HG03378 (cell line): ENCODE measurements around the gene N4BP2L2.

Experiments used
- ATAC-seq: cut with Tn5 transposase; IDR thresholded peaks from one replicate; pipeline ENCODE4 v1.9.1; 2021; ENCODE audit warnings: mild to moderate bottlenecking, moderate library complexity; ENCODE audit not compliant: unreplicated experiment

Gene N4BP2L2

GRCh38 chr13:32427852-32428580 lies 110.6 kb downstream of the N4BP2L2 start, which contains the start of gene N4BP2L1:
N4BP2L1 (minus strand) TSS chr13:32428130; CDS start chr13:32428082, 48 bp downstream.
- peak; percentile 67 for ATAC-seq

- ATAC-seq: peak; percentile 0
Measured at GRCh38 chr13:32426990-32427851, 111.4 kb downstream of the N4BP2L2 start.

- ATAC-seq: peak; percentile 55
Measured at GRCh38 chr13:32426191-32426989, 112.2 kb downstream of the N4BP2L2 start.

- no peak for ATAC-seq
Measured at GRCh38 chr13:32425158-32425557, 113.4 kb downstream of the N4BP2L2 start.

GRCh38 chr13:32423592-32423991 lies 115.0 kb downstream of the N4BP2L2 start:
- ATAC-seq: no peak

- ATAC-seq: no peak
Measured at GRCh38 chr13:32419862-32420261, 118.7 kb downstream of the N4BP2L2 start.

GRCh38 chr13:32417995-32418394 lies 120.6 kb downstream of the N4BP2L2 start:
- ATAC-seq: no peak

- no peak for ATAC-seq
Measured at GRCh38 chr13:32415019-32415418, 123.6 kb downstream of the N4BP2L2 start.

GRCh38 chr13:32414580-32414979 lies 124.0 kb downstream of the N4BP2L2 start:
- no peak for ATAC-seq

- no peak for ATAC-seq
Measured at GRCh38 chr13:32413284-32413683, 125.3 kb downstream of the N4BP2L2 start.

GRCh38 chr13:32409561-32410421 lies 128.8 kb downstream of the N4BP2L2 start:
- ATAC-seq: no peak

- ATAC-seq: no peak
Measured at GRCh38 chr13:32409001-32409313, 129.6 kb downstream of the N4BP2L2 start.

- no peak for ATAC-seq
Measured at GRCh38 chr13:32408296-32409000, 130.1 kb downstream of the N4BP2L2 start.

- no peak for ATAC-seq
Measured at GRCh38 chr13:32407854-32408253, 130.7 kb downstream of the N4BP2L2 start.

- no peak for ATAC-seq
Measured at GRCh38 chr13:32403108-32403507, 135.5 kb downstream of the N4BP2L2 start.

GRCh38 chr13:32391101-32391619 lies 147.4 kb downstream of the N4BP2L2 start:
- no peak for ATAC-seq

GRCh38 chr13:32390484-32390883 lies 148.1 kb downstream of the N4BP2L2 start:
- ATAC-seq: no peak

- ATAC-seq: no peak
Measured at GRCh38 chr13:32390048-32390447, 148.5 kb downstream of the N4BP2L2 start.

- no peak for ATAC-seq
Measured at GRCh38 chr13:32385410-32385809, 153.2 kb downstream of the N4BP2L2 start.
